NCI-H69 (cell line): Measurements from ENCODE around the gene ARL6IP6.

Source experiments
- DNase-seq: peaks from one replicate; lab custom pipeline; 2025; lab: John Stamatoyannopoulos, UW

ARL6IP6 gene

DNA sequence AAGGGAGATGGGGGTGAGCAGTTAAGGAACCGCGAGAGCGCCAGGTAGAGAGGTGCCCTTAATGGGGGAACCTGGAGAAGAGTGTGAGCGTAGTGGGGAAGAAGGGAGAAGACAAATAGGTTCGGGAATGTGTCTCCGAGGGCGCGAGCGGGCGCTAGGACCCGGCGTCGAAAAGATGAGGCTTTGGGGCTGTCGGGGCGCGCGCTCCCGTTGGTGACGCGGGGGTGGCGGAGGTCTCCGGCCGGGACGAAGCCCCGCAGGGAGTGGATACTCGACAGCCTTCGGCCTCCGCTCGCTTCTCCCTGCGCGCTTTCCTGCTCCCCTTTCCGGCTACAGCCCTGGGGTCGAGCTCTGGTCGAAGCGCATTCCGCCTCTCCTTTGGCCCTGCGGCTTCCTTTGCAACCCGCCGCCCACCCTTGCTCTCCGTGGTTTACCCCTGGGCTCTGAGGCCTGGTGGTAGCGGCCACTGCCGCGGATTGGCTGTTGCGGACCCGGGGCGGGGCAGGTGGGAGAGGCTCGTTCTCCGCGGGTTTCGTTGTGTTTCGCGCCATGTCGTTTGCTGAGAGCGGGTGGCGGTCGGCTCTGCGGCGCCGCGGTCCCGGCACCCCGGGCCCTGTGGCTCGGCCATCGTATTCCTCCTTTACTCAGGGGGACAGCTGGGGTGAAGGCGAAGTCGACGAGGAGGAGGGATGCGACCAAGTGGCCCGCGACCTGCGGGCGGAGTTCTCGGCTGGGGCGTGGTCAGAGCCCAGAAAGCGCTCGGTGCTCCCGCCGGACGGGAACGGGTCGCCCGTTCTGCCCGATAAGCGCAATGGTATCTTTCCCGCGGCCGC is at the start of gene ARL6IP6:
TSS of gene ARL6IP6 (plus strand) at position 545 of the 833 bp plus-strand sequence. CDS start at position 550, 5 bp downstream.
- peak; percentile 92 for DNase-seq

DNA sequence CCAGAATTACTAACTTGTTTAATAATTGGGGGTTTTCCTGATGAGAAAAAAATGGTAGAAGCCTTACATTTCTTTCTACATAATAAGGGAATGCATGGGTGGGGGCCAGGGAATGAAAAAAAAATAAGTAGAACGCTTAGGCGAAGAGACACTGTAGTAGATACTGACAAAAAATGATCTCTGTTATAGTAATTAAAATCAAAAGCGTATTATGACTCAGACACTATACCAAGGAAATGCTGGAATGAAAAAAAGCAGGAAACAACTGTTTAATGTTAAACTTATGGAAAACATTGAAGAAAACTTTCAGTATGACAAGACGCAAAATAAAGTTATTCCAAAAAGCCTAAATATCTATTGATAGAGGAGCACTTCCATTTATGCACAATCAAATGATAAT is 44.1 kb upstream of the ARL6IP6 start:
- DNase-seq: no peak

DNA sequence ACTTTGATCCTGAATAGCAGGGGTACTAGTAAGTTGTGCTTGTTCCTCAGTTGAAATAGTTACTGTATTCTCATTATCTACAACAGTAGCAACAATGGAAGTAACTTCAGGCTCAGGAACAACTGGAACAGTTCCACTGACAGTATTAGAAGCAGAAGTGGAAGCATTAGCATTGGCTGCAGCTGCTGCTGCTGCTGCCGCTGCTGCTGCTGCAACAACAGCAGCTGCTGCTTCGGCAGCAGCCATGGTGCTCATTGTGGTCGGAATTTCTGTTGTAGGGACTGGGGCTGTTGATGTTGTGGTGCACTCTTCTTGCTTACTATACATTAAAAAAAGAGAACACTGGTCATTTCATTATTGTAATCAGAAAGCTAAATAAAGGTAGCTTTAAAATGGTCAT is 42.0 kb upstream of the ARL6IP6 start:
- DNase-seq: no peak

DNA sequence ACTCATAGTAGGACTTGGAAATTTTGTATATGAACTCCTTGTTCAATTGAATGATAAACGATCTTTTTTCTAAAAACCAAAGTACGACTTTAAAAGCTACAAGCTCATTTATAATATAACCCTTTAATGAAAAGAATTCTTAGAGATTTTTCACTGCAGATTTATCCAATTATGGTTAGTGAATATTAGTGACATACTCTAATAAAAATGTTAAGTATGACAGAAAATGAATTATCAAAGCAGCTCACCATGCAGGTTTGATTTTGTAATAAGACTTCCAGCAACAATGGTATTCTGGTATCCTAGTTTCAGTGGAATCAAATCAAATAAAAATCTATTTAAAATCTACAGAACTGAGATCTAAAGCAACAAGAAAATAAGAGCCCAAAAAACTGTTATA is 39.6 kb upstream of the ARL6IP6 start:
- no peak for DNase-seq

DNA sequence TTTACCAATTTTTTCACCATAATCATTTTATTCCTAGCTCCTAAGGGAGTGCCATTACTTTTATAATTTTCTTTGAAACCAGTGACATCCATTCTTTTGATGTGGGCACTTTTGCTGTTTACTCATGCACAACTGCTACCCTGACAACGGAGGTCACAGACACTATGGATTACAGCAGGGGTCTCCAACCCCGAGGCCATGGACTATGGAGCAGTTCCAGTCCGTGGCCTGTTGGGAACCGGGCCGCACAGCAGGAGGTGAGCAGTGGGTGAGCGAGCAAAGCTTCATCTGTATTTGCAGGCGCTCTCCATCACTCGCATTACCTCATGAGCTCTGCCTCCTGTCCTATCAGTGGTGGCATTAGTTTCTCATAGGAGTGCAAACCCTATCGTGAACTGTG is 35.8 kb upstream of the ARL6IP6 start:
- peak; percentile 56 for DNase-seq

DNA sequence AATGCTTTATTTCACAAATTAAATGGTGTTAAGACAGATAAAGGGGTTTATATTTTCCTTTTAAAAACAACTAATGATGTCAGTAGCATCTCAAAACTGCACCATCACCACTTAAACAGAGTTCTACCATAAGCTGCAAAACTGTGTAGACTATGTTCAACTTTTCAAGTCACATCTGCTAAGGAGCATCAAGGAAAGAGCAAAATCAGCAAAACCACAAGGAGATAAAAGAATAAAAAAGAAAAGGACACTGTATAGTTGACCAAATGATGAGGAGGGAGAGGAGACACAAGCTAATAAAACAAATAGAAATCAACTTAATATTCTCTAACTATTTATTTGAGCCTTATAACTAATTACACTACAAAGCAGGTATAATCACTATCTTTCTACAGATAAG is 35.0 kb upstream of the ARL6IP6 start:
- no peak for DNase-seq

DNA sequence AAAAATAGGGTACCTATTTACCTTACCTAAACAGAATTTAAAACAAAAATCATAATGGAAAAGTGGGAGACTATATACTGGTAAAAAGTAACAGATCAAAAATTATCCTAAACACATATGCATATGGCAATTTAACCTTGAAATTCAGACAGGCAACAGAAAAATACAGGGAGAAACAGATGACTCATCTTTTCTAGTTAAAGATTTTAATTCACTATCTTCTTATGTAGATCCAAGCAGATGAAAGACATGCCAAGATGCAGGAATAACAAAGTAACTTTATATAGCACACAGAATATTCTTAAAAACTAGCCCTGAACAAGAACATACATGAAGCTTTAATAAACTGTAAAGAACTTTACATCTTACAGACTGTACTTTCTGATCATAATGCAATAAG is 32.1 kb upstream of the ARL6IP6 start:
- no peak for DNase-seq

DNA sequence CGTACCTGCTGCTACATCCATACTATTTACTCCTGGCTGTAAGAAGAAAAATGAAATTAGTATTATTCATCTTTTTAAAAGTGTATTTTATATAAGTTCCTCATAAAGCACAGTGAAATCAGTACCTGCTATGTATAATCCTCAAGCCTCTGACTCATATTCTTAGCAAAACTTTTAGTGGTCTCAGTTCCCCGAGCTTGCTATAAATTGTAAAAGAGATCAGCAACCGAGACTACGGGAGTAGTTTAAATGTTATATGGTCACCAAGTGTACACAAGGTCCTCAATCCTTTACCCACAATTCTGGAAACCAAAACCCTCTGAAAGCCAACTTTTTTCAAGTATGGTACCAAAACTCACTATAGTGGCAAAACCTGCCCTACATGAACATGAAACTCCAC is 25.4 kb upstream of the ARL6IP6 start:
- no peak for DNase-seq

DNA sequence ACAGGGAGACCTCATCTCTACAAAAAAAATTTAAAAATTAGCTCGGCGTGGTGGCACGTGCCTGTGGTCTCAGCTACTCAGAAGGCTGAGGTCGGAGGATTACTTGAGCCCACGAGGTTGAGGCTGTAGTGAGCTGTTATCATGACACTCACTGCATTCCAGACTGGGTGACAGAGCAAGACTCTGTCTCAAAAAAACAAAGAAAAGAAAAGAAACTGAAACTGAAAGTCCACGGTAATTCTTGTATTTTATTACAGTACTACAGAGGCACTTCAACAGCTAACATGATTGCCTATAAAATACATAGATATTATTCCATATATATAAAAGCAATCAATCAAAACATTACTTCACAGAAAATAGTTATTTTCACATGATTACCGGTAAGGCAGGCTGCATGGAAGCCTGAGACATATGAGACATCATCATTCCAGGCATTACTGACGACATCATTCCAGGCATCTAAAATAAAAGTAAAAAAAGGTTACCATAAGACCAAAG is 24.2 kb upstream of the ARL6IP6 start:
- DNase-seq: no peak

DNA sequence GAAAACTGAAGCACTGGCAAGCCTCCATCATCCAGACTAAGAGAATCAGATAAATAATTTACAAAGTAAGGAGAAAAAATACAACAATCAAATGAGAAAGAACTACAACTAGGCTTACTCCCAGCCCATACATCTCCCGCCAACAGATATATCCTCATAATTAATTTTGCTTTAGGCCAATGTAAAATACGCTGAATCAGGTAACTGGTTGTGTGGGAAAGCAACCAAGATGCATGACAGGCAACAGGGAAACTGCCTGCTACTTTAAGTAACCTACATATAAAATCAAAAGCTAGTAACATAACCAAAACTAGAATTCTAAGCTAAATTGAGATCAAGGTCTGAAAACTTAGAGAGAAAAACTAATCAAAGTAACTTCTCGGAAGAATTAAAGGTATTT is 22.7 kb upstream of the ARL6IP6 start:
- DNase-seq: no peak

DNA sequence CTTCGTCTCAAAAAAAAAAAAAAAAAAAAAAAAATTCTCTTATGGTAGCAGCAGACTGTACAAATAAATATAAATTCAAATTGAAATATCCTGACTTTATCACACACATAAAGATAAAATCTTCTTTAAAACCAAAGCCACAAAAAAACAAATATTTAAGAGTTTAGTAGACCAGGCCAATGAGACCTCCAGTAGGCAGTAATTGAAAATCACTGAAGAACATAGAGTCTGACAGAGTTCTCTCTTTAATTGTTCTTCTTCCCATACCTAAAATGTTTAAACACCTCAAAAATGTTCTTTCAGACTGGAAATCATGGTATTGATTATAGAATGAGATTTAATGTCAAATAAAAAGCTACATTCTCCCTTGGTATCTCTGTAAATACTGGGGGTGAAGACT is 21.9 kb upstream of the ARL6IP6 start:
- DNase-seq: no peak

DNA sequence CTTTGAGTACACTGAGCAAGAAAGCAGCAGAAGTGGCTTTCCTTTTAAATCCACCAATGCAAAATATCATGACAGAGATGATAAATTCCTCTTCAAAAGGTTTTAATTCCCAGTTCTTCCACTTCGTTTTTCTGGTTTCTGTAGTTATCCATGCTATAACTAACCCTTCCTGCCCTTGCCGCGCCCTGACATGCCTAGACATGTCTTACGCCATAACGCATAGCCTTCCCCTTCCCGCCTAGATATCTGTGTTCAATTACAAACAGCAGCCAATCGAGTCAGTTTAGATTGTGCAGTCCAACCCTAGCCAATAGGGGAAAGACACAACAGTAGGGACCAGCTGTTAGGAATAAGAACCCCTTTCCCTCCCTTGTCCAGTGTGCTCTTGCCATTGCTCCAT is 17.2 kb upstream of the ARL6IP6 start:
- peak; percentile 1 for DNase-seq

DNA sequence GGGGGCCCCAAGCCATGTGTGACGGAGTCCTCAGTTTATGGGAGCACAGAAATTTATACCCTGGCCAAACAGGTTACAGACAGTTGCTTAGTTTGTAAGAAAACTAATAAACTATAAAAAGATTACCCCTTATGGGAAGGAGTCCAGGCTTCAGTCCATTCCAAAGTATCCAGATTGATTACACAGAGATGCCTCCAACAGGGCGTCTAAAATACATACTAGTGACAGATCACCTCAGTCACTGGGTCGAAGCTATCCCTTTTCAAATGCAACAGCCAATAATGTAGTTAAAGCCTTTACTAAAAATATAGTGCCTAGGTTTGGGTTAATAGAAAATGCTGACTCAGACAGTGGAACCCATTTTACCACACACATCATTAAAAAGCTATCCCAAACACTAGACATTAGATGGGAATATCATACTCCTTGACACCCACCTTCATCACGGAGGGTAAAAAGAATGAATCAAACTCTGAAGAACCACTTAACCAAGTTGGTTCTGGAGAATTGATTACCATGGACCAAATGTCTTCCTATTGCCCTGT is 11.9 kb upstream of the ARL6IP6 start:
- DNase-seq: no peak

DNA sequence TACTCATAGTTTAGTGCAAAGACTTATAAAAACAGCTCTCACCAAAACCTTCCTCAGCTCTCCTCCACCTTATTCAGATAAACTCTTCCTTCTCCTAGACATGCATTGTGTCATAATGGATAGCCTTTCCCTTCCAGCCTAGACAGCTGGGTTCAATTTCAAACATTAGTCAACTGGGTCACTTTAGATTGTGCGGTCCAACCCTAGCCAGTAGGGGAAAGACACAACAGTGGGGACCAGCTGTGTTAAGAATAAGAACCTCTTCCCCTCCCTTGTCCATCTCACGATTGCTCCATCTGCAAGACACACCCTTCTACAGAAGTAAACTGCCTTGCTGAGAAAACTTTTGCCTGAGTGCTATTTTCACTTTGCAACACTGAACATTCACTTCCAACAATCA is 9.7 kb upstream of the ARL6IP6 start:
- DNase-seq: no peak

DNA sequence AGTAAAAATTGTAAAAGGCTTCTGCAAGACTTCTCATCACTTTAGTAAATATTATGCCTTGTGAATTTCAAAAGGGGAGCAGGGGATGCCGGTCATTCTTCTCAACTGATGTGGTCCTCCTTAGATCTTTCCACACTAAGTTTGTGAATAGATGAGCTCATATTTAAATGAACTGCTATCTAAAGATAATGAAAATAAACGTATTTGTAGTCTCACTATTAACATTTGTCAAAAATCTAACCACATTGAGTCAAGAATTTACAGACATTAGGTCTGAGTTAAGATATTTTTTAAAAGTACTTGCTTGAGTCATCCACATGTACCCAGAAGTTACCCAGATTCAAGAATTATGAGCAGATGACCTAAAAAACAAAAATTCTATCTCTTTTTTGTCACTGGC is 7.7 kb upstream of the ARL6IP6 start:
- DNase-seq: no peak

DNA sequence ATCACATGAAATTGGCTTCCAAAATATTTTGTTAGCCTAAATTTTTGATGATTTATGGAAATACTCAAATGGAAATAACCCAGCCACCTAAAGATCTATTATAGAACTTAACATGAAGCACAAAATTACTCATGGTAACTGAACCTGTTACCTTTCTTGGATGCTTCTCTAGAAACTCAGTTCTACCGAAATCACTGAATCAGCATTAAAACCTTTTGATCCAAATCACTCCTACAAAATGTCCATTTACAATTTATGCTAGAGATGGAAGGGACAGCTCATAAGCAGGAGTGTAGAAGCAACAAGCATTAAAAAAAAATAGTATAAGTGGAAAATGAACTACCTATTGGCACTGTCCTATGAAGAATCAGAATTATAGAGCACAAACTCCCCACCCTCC is 3.3 kb upstream of the ARL6IP6 start:
- DNase-seq: no peak

DNA sequence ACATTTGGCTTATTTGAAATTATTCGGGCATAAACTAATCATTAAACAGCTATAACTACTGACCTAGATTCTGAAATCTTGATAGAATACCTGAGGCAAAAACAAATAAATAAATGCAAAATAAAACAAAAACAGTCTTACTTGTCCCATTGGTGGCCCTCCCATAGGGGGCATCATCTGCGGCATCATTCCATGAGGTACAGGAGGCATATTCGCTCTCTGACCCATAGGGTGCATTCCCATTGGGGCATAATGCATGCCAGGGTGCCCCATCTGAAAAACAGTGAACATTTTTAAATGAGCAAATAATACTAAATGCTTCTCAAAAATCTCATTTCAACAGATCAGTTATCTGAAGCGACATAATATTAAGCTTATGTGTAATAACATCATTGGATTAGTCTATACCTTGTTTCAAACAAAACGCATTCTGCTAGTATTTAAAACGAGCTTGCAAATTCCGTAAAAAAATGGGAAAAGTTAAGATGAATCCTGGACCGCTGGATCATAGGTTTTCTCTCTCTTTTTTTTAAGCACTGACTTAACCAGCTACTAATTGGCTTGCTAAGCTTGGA is 2.5 kb upstream of the ARL6IP6 start:
- DNase-seq: peak; percentile 44

DNA sequence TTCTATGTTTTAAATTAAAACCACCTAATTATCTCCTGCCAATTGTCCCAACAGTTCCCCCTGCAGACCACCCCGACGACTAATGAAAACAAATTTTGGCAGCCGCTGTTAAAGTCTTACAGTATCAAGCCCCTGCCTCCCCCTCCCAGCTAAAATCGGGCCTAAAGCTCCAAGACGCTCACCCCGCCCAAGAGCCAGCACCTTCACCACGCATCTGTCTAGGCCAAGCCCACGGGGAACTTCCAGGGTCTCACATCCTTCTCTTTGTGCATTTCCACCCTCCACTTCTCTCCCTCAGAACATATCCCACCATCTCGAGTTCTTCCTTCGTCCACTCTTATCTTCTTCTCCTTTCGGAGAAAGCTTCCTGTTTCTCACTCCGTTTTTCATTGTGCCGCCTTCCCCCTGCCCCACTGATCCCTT is 1.6 kb upstream of the ARL6IP6 start:
- DNase-seq: peak; percentile 58

DNA sequence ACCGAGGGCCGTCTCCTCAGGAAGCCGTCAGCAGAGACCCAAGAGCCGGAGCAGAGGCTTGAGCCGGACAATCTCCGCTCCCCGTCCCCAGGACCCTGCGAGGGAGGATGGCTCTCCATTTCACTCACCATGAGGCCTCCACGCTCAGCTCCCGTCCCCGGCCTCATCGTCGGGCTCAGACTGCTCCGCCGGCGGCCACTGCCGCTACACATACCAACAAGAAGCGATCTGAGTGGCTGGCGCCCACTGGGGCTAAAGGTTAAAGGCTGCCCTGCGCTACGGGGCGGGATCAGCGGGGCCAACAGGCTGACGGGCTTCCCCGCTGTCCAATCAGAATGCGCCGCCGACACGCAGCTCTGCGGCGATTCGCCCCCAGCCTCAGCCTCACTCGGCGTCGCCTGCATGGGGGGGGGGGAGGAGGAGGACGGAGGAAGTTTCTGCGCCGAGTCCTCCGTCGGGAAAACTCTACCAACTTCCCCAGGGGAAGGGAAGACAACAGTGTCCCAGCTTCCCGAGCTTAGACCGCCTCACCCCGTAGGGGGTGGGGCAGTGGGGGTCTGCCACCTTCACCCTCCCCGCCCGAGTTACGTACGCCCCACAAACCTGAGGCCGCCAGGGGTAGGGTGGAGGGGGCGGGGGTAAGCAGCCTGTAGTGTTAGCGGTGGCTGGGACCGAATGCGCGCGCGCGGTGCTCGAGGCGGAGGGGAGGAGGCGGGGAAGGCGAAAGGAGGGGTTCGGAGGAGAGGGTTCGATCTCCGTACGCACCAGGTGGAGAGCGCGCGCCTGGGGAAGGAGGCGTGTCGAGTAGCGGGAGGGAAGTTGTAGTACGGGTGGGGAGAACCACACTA is 968 bp upstream of the ARL6IP6 start, which contains the start of gene PRPF40A:
TSS of gene PRPF40A (minus strand) at position 234 of the 848 bp plus-strand sequence. CDS start at position 212, 22 bp downstream.
- peak; percentile 96 for DNase-seq

DNA sequence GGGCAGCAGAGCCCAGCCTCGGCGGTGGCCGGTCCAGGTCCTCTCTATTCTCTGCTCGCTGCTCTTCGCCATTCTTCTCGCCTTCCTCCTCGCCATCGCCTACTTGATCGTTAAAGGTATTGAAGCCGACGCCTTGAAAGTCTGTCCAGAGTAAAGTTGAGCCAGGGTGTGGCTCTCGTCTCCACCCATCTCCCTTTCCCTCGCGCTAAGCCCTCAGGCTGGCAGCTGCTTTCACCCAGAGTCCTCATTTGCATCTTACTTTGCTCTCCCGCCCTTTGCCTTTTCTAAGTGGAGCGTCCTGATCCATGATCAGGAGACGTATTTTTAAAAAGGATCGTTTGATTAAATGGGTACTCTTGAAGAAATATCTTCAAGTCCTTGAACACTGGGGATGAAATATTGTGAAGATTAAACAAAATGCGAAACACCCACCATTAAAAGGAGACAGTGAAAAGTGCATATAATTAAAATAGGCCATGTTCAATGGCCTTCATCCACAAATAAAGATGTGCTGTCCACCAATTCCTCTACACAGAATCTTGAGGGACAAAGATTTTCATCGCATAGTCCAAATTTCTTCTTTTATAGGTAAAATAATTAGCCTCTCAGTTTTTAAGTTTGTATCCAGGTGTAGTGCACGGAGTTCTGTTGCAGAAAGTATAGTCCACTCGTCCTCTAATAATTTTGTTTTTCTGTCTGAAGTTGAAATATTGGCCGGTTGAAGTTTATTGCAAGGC is 657 bp downstream of the ARL6IP6 start:
- DNase-seq: peak; percentile 81

DNA sequence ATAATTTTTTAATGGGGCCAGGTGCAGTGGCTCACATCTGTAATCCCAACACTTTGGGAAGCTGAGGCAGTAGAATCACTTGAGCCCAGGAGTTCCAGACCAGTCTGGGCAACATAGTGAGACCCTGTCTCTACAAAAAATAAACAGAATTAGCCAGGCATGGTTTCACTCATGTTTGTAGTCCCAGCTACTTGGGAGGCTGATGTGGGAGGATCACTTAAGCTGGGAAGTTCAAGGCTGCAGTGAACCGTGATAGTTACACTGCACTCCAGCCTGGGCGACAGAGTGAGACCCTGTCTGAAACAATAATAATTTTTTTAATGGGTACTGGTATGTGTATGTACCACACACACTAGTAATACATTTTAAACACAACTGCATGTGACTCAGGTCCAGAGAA is 2.4 kb downstream of the ARL6IP6 start:
- no peak for DNase-seq
